BJ (cell line): Measurements from ENCODE around the gene IFT80. TPM values are rescaled to one million over a fixed set of nuclear protein-coding genes. Genes with fewer than 3 reads are reported as not detected.

Experiments used
- CTCF ChIA-PET: fragments of 350-600 bp; formaldehyde crosslinking; extraction: SDS; loops from one replicate; lab custom pipeline; 2021; ENCODE audit warnings: antibody characterized with exemption, inconsistent platforms; lab: Yijun Ruan, JAX
- POLR2A ChIA-PET: fragments of 300-600 bp; sonication (Branson Sonifier 250); formaldehyde crosslinking; extraction: SDS; loops from one replicate; lab custom pipeline; 2021; ENCODE audit warnings: antibody characterized with exemption; lab: Charles Lee
- DNase-seq: peaks from one replicate; pipeline ENCODE4 v3.0.0-alpha.2; 2011; ENCODE audit warnings: low read depth
- H3K27me3 ChIP-seq: 2 replicates; pipeline ENCODE4 v1.6.0; 2011; ENCODE audit warnings: low read length; ENCODE audit not compliant: control insufficient read depth, insufficient read depth
- H3K36me3 ChIP-seq: 2 replicates; pipeline ENCODE4 v1.5.1; 2011; ENCODE audit warnings: low read length; ENCODE audit not compliant: control insufficient read depth, insufficient read depth
- H3K4me3 ChIP-seq: 2 replicates; pipeline ENCODE4 v1.5.1; 2011; ENCODE audit warnings: low read depth, mild to moderate bottlenecking, control low read depth, low read length
- polyA minus RNA-seq: library from RNA; depleted of rRNA, polyadenylated mRNA; stranded (reverse); fragments of >200 nt; gene quantifications from 2 replicates; pipeline ENCODE4 v1.2.3, GENCODE V29; 2011; rRNA and poly(A)+ RNA removed
- polyA plus RNA-seq: library from polyadenylated mRNA; depleted of rRNA; stranded (reverse); fragments of >200 nt; gene quantifications from 2 replicates; pipeline ENCODE4 v1.2.3, GENCODE V29; 2011; rRNA removed
- TF ChIP-seq, protein P1 (sequence below): IDR thresholded peaks from 2 replicates; pipeline ENCODE4 v1.5.1; 2011; ENCODE audit warnings: low read depth, mild to moderate bottlenecking, control low read depth, inconsistent platforms, low read length, moderate library complexity; ENCODE audit not compliant: insufficient read depth

Gene IFT80
- polyA plus RNA-seq: 10.4 and 20.6 TPM in 2 replicates
- 6.6 and 9.7 TPM in 2 replicates for polyA minus RNA-seq

- TF ChIP-seq, protein P1, sequence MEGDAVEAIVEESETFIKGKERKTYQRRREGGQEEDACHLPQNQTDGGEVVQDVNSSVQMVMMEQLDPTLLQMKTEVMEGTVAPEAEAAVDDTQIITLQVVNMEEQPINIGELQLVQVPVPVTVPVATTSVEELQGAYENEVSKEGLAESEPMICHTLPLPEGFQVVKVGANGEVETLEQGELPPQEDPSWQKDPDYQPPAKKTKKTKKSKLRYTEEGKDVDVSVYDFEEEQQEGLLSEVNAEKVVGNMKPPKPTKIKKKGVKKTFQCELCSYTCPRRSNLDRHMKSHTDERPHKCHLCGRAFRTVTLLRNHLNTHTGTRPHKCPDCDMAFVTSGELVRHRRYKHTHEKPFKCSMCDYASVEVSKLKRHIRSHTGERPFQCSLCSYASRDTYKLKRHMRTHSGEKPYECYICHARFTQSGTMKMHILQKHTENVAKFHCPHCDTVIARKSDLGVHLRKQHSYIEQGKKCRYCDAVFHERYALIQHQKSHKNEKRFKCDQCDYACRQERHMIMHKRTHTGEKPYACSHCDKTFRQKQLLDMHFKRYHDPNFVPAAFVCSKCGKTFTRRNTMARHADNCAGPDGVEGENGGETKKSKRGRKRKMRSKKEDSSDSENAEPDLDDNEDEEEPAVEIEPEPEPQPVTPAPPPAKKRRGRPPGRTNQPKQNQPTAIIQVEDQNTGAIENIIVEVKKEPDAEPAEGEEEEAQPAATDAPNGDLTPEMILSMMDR: no peak
- CTCF ChIA-PET: interaction anchor here (1.0 to 1.4 kb wide), 3 partner anchors 11 to 50 kb away, joined by 3 to 6 read pairs (median 3); partner anchors contain the start of gene TRIM59
- Histone ChIP-seq H3K36me3 (no peaks in the 10 kb centered on the region), H3K27me3 (no peaks in the 10 kb centered on the region), H3K4me3 (peak within 1 kb of the TSS; percentile 57)
- peak; percentile 82 for DNase-seq
- POLR2A ChIA-PET: no interaction called here
These were observed at the start of gene IFT80, which contains the start of gene SMC4 for GRCh38 chr3:160399125-160400029. Gene IFT80 (minus strand): TSS chr3:160399225. CDS start chr3:160384600, 14,625 bp downstream. Gene SMC4 (plus strand): TSS chr3:160399650. CDS start chr3:160400827, 1,177 bp downstream.

DNA sequence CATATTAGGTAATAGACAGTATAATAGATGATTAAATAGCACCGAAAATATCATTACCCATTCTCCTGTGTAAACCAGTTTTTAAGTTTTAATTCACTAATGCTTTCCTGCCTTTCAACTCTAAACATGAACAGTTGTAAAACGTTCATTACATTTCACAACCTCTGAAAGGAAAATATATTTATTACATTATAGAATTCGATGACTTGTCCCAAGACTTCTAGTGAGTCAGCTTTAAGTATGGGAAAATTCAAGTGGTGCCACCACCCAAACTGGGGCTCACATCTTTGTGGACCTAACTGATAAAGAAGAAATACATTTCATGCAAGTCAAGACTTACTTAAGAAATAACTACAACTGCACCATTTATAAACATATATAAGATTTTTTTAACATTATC lies 48.5 kb upstream of the IFT80 start:
- TF ChIP-seq, protein P1: no peak
- CTCF ChIA-PET: interaction anchor here (0.6 to 1.0 kb wide), 3 partner anchors 35 to 272 kb away, joined by 3 read pairs; no protein-coding TSS in a partner anchor
- Histone ChIP-seq H3K27me3 (no peaks in the 10 kb centered on the region), H3K4me3 (peak overlapping the region; percentile 19), H3K36me3 (peaks cover 2% of the 10 kb centered on the region; the same call in 1 of the 2 replicates)
- no peak for DNase-seq
- POLR2A ChIA-PET: no interaction called here

DNA sequence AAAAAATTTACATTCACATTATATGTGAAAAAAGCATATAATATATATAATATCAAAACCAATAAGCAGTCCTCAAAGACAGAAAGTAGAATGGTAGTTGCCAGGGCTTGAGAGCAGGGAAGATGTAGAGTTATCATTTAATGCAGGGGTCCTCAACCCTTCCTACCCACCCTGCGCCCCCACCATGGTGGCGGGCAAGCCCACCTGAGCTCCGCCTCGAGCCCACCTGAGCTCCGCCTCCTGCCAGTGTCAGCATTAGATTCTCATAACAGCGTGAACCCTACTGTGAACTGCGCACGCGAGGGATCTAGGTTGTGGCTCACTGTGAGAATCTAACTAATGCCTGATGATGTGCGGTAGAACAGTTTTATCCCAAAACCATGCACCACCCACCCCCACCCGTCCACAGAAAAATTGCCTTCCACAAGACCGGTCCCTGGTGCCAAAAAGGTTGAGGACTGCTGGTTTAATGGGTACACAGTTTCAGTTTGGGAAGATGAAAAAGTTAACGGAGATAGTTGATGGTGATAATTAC lies 47.6 kb upstream of the IFT80 start:
- Histone ChIP-seq H3K4me3 (no peak overlapping the region), H3K27me3 (no peaks in the 10 kb centered on the region), H3K36me3 (peaks cover 2% of the 10 kb centered on the region; the same call in 1 of the 2 replicates)
- ChIA-PET POLR2A (no interaction called here), CTCF (interaction anchor here (0.9 kb wide), 1 partner anchor 271 kb away, joined by 3 read pairs; no protein-coding TSS in a partner anchor)
- DNase-seq: no peak
- TF ChIP-seq, protein P1: no peak

DNA sequence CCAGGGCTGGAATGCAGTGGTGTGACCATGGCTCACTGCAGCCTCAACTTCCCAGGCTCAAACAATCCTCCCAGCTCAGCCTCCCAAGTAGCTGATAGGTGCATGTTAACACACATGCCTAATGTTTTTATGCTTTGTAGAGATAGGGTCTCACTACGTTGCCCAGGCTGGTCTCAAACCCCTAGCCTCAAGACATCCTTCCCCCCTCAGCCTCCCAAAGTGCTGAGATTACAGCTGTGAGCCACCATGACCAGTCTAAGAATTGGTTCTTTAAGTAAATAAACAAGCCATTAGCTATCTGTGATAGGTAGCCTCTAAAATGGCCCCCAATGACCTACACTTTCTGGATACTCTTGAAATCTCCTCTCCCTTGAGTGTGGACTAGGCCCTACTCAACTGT lies 46.8 kb upstream of the IFT80 start:
- Histone ChIP-seq H3K27me3 (no peaks in the 10 kb centered on the region), H3K4me3 (no peak overlapping the region), H3K36me3 (peaks cover 2% of the 10 kb centered on the region; the same call in 1 of the 2 replicates)
- CTCF ChIA-PET: no interaction called here
- TF ChIP-seq, protein P1: no peak
- no peak for DNase-seq
- POLR2A ChIA-PET: no interaction called here

DNA sequence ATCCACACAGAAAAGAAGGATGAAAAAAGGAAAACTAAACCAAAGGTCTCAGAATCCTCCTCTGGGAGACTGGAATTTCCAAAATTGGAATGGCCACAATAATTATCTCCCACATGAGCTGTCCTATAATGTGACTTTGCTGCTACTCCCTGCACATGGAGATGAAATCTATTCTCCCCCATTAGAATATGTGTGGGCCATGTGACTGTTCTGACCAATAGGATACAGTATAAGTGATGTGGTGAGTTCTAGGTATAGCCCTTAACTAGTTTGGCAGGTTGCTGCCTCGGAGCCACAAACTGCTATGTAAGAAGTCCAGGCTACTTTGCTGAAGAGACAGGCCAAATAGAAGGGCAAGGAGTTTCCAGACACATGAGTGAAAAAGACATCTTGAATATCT lies 45.4 kb upstream of the IFT80 start:
- H3K4me3 ChIP-seq: no peak overlapping the region
- no peaks in the 10 kb centered on the region for H3K27me3 ChIP-seq
- peaks cover 2% of the 10 kb centered on the region; the same call in 1 of the 2 replicates for H3K36me3 ChIP-seq
- no peak for DNase-seq
- TF ChIP-seq, protein P1: no peak
- POLR2A ChIA-PET: no interaction called here
- CTCF ChIA-PET: no interaction called here
